Measurements from ENCODE around the gene DISP3. TPM values are rescaled to one million over a fixed set of nuclear protein-coding genes. Genes with fewer than 3 reads are reported as not detected.

The DISP3 gene
- total and polyA plus RNA-seq, 9 of the 15 experiments (the other 6 are each of a cell fraction or from before 2014, with no cell fraction given): 0.03 to 0.19 (median 0.15) TPM; not detected in 5

DNA sequence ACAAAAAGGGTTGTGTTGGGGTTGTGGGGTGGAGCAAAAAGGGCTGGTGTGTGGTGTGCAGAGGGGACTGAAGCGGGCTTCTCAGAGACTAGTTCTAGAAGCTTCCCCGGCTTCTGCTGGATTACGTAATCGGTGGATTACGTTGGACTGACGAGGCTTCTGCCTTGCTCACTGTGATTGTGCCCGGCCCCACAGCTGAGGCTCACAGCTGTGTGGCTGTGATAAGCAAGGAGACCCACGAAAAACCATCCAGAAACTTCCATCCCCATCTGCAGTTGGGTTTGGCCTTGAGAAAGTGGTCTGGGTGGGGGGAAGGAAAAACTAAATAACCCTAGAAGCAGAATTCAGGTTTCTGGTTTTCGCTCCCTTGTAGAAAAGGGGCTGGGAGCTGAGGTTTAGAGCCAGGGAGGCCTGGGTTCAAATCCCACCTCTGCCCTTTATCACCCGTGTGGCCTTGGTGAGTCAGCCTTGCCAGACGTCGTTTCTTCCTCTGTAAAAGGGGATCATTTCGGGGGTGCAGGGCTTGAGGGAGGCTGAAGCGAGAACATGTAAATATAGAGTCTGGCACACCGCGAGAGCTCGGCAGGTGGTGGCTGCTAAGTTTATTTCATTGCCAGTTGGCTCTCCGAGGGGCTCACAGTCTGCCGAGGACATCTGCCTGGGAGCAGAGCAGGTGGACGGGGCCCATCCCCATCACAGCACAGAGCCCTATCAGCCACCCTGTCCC lies 30.4 kb upstream of the DISP3 start (continued):
- peak; percentile 89 for TF ChIP-seq TAL1 (IDR thresholded peaks at IDR 0.05)
- 0 out of 2 replicates have a peak, but pooled peaks have one; percentile 27 for TF ChIP-seq ZNF644 (tag; IDR thresholded peaks at IDR 0.05; ENCODE audit: low read depth)
- 0 out of 2 replicates have a peak, but pooled peaks have one; percentile 40 for TF ChIP-seq CUX1 (CRISPR knock-in tag; IDR thresholded peaks at IDR 0.05)
- 0 out of 4 replicates have a peak, but pooled peaks of 1 of the 2 experiments have one; percentile 53 for TF ChIP-seq RCOR1 (IDR thresholded peaks at IDR 0.05; ENCODE audit: borderline replicate concordance in 1 of 2, low read depth in 2 of 2, low read length in 2 of 2)
- TF ChIP-seq DPF2 (IDR thresholded peaks at IDR 0.05): peak; percentile 76
- peak; percentile 64 for TF ChIP-seq CEBPG (CRISPR knock-in tag; IDR thresholded peaks at IDR 0.05)
- peak; percentile 90 to 96 for TF ChIP-seq CEBPG (tag; conservative IDR thresholded peaks at IDR 0.05 in 1 of 2, IDR thresholded peaks at IDR 0.05 in 1 of 2)
- TF ChIP-seq POLR2AphosphoS5 (IDR thresholded peaks at IDR 0.05; ENCODE audit: control insufficient read depth, insufficient read depth, low read depth, low read length): peak; percentile 54; the same call in 1 of the 2 replicates
- 0 out of 2 replicates have a peak, but pooled peaks have one; percentile 77 for TF ChIP-seq ZNF584 (CRISPR knock-in tag; IDR thresholded peaks at IDR 0.05; ENCODE audit: low read depth)
- peak; percentile 74 for TF ChIP-seq ZNF175 (CRISPR knock-in tag; IDR thresholded peaks at IDR 0.05; ENCODE audit: low read depth)
- TF ChIP-seq CEBPB (tag; IDR thresholded peaks at IDR 0.05): peak; percentile 96
- TF ChIP-seq TRIM24 (IDR thresholded peaks at IDR 0.05): peak; percentile 63 to 67; a peak in 3 of 4 replicates
- TF ChIP-seq ZNF583 (CRISPR knock-in tag; IDR thresholded peaks at IDR 0.05): peak; percentile 30; the same call in 1 of the 2 replicates
- TF ChIP-seq, protein P1, sequence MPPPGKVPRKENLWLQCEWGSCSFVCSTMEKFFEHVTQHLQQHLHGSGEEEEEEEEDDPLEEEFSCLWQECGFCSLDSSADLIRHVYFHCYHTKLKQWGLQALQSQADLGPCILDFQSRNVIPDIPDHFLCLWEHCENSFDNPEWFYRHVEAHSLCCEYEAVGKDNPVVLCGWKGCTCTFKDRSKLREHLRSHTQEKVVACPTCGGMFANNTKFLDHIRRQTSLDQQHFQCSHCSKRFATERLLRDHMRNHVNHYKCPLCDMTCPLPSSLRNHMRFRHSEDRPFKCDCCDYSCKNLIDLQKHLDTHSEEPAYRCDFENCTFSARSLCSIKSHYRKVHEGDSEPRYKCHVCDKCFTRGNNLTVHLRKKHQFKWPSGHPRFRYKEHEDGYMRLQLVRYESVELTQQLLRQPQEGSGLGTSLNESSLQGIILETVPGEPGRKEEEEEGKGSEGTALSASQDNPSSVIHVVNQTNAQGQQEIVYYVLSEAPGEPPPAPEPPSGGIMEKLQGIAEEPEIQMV (tag; conservative IDR thresholded peaks at IDR 0.05; ENCODE audit: low read depth): no peak
- peak; percentile 36; the same call in 1 of the 2 replicates for TF ChIP-seq SMARCE1 (IDR thresholded peaks at IDR 0.05)
- TF ChIP-seq, protein P2, sequence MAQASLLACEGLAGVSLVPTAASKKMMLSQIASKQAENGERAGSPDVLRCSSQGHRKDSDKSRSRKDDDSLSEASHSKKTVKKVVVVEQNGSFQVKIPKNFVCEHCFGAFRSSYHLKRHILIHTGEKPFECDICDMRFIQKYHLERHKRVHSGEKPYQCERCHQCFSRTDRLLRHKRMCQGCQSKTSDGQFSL (CRISPR knock-in tag; IDR thresholded peaks at IDR 0.05): no peak
- TF ChIP-seq, protein P2 (tag; IDR thresholded peaks at IDR 0.05): no peak
- peak; percentile 82 for TF ChIP-seq TEAD4 (IDR thresholded peaks at IDR 0.05; ENCODE audit: low read length)
- no peak for TF ChIP-seq TEAD4 (CRISPR knock-in tag; IDR thresholded peaks at IDR 0.05; ENCODE audit: borderline replicate concordance)
- TF ChIP-seq FOSL1 (tag; conservative IDR thresholded peaks at IDR 0.05): peak; percentile 88
- TF ChIP-seq HDGF (IDR thresholded peaks at IDR 0.05): no peak
